HG03520 (cell line): ENCODE results near the gene RIC3.

Source experiments
- ATAC-seq: cut with Tn5 transposase; IDR thresholded peaks from one replicate; pipeline ENCODE4 v1.9.1; 2021; ENCODE audit warnings: mild to moderate bottlenecking, moderate library complexity; ENCODE audit not compliant: unreplicated experiment

The RIC3 gene

GRCh38 chr11:8090756-8091155 lies 78.1 kb downstream of the RIC3 start:
- no peak for ATAC-seq

DNA sequence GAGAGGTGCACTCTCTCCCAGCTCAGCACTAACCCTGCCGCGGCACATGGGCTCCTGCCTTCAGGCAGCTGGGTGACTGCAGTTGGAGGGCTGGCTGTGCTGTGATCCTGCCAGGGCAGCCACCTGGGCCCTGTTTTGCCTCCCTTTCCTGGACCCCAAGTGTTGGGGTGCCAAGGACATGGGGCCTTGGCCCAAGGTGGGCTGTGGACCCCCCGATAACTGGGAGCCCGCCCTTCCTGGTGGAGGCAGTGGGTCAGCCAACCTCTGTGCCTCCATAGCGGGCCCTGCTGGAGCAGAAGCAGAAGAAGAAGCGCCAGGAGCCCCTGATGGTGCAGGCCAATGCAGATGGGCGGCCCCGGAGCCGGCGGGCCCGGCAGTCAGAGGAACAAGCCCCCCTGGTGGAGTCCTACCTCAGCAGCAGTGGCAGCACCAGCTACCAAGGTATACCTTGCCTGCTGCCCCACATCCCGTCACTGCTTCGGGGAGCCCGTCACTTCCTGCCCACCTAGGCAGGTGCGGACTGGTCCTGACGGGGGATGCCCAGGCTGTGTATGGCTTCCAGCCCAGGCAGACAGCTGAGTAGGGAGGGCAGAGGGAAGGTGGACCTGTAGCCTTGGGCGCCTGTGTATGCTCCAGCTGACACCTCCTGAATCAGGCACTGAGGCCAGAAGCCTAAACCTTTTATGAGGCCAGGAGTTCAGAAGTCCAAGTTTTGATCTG lies 78.9 kb downstream of the RIC3 start:
- no peak for ATAC-seq

- ATAC-seq, result no peak
These were observed 81.1 kb downstream of the RIC3 start for GRCh38 chr11:8087756-8088155.

DNA sequence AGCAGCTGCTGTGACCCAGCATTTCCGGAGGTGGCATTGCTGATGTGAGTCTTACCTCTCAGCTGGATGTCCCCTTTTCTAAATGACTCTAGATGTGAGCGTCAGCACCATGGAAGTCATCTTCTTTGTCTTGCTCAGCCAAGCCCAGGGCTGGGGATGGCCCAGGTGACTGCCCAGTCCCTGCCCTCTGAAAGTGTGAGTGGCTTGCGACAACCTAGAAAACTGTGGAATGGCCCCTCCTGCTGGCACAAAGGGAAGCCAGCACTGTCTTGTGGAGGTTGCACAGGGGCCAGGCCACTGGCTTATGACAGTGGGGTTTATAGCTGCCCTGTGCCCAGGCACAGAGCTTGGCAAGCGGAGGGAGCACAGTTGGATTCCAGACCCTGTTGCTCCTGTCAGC lies 81.6 kb downstream of the RIC3 start:
- peak; percentile 38 for ATAC-seq

DNA sequence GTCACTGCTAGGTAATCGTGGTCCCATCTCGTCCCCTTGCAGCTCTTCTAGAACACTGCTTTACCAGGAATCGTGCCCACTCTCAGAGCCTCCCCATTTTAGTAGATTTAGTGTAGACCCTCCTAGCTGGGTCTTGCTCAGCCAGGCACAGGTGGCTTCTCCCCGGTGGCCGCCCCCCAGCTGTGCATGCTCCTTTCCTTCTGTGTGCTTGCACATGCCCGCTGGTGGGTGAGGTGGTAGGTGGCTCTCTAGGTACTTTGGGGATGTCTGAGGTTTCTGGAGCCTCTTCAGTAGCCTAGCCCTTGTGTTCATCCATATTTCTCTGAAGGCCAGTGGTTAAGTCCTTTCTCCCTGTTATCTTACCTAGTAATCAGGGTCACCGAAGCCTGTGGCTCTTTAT lies 82.3 kb downstream of the RIC3 start:
- no peak for ATAC-seq

GRCh38 chr11:8086001-8086479 lies 82.8 kb downstream of the RIC3 start:
- no peak for ATAC-seq

DNA sequence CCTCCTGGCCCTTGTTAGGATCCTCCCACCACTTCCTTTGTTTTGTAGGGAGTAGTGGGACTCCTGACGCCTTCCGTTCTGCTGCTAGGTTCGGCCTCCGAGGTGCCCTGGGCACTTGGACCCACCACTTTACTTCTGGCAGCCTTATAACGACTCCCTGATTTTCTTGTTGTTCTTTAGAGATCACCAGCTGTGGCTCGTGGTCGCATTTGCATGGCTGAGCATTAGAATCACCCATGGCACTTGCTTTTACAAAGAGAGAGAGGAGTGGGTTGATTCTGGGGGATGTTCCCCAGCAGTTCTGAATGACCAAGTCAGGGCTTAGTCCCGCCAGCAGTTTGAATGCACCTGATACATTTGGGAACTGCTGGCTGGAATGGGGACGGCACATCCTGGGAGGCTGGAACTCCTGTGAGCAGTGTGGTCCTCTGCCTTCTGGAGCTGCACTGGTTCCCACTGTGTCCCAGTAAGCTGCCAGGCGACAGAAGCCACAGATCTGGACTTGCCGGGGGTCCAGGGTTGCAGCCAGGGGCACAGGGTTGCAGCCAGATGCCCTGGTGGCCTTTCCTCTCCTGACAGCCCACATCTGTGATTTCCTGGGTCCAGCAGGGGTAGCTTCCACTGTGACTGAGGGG lies 83.7 kb downstream of the RIC3 start:
- ATAC-seq, result no peak

- ATAC-seq, result no peak
These were observed 84.5 kb downstream of the RIC3 start for GRCh38 chr11:8084352-8084751.

DNA sequence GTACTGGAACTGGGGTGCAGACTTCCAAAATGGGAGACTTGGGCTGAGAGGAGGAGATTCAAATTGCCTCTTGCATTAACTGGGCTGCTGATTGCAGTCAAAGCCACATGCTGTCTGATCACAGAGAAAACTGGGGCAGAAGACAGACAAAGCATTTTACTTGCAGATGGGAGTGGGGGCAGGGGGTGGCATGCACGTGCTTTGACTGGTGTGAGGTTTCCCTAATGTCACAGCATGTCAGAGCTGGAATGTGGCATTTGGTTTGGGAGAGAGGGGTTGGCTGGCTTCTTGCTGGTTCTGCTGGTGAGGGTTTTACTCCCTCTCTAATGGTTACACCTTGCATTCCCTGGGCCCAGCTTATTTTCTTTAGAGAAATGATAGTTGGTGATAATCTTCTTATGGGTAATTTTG lies 84.9 kb downstream of the RIC3 start:
- no peak for ATAC-seq

DNA sequence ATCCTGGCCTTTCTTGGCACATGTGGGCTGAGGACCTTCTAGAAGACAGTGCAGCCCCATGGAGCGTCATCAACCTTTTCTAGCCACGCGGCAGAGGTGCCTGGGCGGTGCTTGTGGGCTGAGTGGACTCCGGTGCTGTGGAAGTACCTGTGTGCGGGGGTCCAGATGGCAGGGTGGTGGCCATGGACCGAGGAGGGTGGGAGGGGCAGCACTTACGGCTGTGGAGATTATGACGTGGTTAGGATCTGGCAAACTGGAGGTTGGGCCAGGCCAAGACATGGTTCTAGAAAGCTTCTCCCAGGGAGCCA lies 85.8 kb downstream of the RIC3 start:
- ATAC-seq, result no peak

GRCh38 chr11:8082391-8083087 lies 86.3 kb downstream of the RIC3 start:
- no peak for ATAC-seq

- no peak for ATAC-seq
These were observed 87.1 kb downstream of the RIC3 start for GRCh38 chr11:8081591-8082250.

GRCh38 chr11:8080674-8081590 lies 87.9 kb downstream of the RIC3 start, which contains the start of gene TUB:
TUB (plus strand) TSS chr11:8081211; CDS start chr11:8081511, 300 bp downstream.
- no peak for ATAC-seq

DNA sequence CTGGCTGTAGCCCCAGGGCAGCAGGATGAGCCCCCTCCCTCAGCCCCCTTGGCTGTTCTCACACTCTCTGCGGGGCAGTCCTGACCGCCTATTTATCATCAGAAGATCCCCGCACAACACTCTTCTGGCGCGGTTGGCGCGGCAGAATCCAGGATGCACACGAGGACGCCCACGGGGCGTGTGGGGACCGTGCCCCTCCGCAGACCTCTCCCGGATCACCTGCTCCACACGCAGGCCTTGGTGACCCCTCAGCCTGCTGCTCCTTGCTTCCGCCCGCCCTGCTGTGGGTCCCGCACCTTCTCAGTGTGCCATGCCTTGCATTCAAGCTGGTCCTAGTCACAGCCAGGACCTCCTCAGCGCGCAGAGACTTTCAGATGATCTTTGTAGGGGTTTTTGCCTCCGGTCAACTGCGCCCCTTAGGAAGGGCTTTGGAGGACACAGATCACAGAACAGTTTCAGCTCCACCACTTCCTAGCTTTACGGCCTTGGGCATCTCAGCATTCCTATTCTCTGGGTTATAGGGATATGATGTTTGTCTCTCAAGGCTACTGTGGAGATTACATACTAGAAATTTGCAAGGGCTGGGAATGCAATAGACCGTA lies 88.7 kb downstream of the RIC3 start:
- no peak for ATAC-seq

GRCh38 chr11:8079111-8079675 lies 89.6 kb downstream of the RIC3 start:
- no peak for ATAC-seq

- ATAC-seq, result no peak
These were observed 93.6 kb downstream of the RIC3 start for GRCh38 chr11:8075119-8075726.

GRCh38 chr11:8071616-8072581 lies 96.9 kb downstream of the RIC3 start:
- ATAC-seq, result no peak

GRCh38 chr11:8070417-8071115 lies 98.3 kb downstream of the RIC3 start:
- no peak for ATAC-seq
